Heart left ventricle (tissue), 13 donors: Measurements from ENCODE around the gene PPCS.

ENCODE experiments used
- CTCF ChIP-seq, 12 donors: fragments of 200-600 bp; sonication (generic) in 4 of 12; IDR thresholded peaks; one replicate each; pipeline versions ENCODE4 v1.5.0 to v1.8.0; 2018 to 2022; ENCODE audit warnings: antibody characterized with exemption in 12 of 12, mild to moderate bottlenecking in 5 of 12
- POLR2A ChIP-seq, 2 donors: fragments of 450-650 bp; IDR thresholded peaks; one replicate each; pipeline ENCODE4 v1.6.1; 2017; ENCODE audit warnings: antibody characterized with exemption in 2 of 2, mild to moderate bottlenecking in 2 of 2, moderate library complexity in 2 of 2
- donor health status: ischemic (EF 13 %, LVEDD 7.1; RV severe dilation, severe dysfunction).
- donor health status: DM: no; HTN: yes; CAD: no.
- donor health status: DM: no; HTN: no; CAD: no.
- donor health status: ischemic (EF 25% LVEDD 6.9; RV normal size, moderate dysfunction).
- donor health status: ischemic (EF 25% LVEDD 5.7; RV mildly dilated, moderate dysfunction).
- donor health status: ischemic (EF 35%, LVEDD 5.7; RV mildly dilated, moderate dysfunction).
- donor health status: nonischemic (EF 11% LVEDD 7.7; RV severe dilation, severe dysfunction).
- donor health status: DM: yes; HTN: yes; CAD: no.
- donor health status: PGD.
- donor health status: ischemic (EF 29% LVEDD 5.4; RV normal size, mild dysfunction).
- donor health status: nonischemic (EF 23%, LVEDD 6.1; RV moderate dilation, normal function).

DNA sequence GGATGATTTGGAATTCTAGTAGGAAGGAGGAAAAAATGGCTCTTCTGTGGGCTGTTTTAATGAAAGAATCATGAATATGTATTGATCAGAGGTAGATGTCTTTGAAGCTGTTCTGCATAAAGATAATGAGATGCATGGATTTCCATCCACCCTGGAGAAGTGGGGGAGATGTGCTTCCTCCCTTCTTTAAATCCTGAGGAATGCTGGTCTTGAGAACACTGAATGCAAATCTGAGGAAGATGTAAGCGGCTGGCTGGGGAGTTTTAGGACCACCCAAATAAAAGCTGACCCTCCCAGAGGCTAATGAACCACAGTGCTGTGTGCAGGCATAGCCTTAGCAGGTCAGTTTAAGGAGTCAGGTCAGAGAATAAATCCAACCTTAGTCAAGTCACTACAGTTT is 37.8 kb upstream of the PPCS start:
- TF ChIP-seq CTCF (IDR thresholded peaks at IDR 0.05) (no peak), POLR2A (IDR thresholded peaks at IDR 0.05) (no peak)
